EL (cell line): ENCODE measurements around the gene JARID2.
A peak's percentile ranks its signal among the peaks of the same experiment; 100 is the strongest.
"Not testable (repeated sequence)": the region's sequence is repeated elsewhere in the genome, so short reads cannot be mapped to it uniquely, and the experiment has no call there.

Source experiments
- DNase-seq: peaks from one replicate; pipeline ENCODE4 v3.0.0-alpha.2; 2016

Gene JARID2

GRCh38 chr6:15316754-15317153 lies 70.9 kb downstream of the JARID2 start:
- no peak for DNase-seq

- DNase-seq: no peak
Measured at GRCh38 chr6:15317251-15317650, 71.4 kb downstream of the JARID2 start.

DNA sequence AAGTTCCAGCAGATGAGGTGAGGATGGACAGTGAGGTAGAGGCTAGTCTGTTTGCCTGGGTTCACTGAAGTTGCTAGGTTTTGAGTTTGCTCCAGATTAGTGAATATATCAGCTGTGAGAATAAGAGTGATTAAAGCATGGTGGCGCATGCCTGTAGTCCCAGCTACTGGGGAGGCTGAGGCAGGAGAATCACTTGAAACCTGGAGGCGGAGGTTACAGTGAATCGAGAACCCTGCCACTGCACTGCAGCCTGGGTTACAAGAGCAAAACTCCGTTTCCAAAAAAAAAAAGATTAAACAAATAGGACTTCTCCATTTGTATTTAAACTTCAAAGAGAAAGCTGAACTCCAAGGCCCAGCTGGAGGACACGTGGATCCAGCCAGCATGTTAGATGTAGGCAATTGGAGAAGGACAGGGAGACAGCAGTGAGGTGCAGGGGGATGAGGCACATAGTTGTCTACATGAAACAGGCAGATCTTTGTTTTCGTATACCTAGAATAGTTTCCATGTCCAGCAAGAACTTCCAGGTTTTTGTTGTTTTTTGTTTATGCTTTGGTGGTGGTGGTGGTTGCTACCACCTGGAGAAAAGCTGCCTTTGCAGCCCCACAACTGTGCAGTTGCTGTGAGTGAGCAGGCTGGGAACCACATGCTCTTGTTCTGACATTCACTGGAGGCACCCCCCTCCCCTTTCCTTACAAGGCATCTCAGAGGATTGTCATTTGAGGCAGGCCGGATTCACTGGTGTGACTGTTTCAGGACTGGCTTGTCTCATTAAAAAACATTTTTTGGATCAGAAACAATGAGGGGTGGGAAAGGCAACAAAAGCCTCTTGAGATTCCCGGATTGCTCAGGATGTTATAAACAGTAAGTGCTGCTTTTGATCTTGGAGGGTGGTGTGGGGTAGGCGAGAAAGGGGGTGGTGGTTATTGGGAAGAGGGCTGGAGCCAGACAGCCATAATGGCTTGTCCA lies 72.3 kb downstream of the JARID2 start:
- DNase-seq: no peak

GRCh38 chr6:15319677-15320076 lies 73.8 kb downstream of the JARID2 start:
- DNase-seq: no peak

DNA sequence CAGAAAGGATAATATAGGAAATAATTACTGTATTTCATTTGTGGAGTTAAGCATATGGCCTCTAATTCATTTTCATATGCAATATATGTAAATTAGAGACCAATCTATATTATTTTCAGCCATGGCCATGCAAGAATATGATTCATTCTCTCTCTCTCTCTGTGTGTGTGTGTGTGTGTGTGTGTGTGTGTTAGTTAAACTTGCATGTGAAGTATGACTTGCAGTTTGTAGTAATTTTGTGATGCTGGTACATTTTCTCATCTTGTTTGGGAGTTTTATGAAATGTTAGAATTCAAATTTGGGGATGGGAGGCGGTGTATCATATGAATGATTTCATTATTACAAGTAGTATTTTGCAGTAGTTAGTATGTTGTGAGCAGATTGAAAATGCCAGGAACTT lies 74.8 kb downstream of the JARID2 start:
- DNase-seq: no peak

GRCh38 chr6:15322184-15322583 lies 76.3 kb downstream of the JARID2 start:
- DNase-seq: no peak

GRCh38 chr6:15322781-15323536 lies 77.1 kb downstream of the JARID2 start:
- DNase-seq: peak; percentile 36

- DNase-seq: not testable (repeated sequence)
Measured at GRCh38 chr6:15323611-15324010, 77.7 kb downstream of the JARID2 start.

DNA sequence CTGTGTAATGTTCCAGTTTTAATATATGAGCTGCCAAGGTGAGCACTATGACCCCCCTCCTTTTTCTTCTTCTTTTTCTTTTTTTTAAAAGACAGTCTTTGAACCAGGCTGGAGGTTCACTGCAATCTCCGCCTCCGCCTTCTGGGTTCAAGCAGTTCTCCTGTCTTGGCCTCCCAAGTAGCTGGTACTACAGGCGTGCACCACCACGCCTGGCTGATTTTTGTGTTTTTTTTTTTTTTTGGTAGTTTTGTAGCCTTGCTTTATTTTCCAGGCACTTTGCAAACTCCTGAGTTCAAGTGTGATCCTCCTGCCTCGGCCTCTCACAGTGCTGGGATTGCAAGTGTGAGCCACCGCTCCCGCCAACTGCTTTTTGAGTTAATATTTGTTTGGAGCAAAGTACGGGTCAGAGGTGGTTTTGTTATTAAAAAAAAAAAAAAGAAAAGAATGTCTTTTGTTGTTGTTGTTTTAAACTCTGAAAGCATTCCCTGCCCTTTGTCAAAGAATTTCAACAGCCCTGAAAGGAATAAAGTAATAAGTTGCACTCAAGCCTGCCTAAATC lies 78.6 kb downstream of the JARID2 start:
- no peak for DNase-seq

DNA sequence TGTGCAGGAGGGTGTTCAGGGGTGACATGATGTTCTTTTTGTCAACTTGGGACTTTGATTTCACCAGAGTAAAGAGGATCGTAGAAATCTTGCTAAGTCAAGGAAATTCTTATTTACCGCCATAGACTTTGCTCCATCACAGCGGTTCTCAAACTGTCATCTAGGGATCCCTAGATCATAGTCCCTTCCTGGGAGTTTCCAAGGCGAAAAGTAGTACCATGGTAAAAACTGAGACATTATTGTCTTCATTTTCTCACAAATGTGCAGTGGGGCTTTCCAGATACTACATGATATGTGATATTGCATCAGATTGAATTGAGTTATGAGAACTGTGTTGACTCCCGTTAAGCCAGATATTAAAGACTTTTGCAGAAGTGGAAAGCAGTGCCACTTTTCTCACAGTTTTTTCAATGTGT lies 79.7 kb downstream of the JARID2 start:
- DNase-seq: no peak

DNA sequence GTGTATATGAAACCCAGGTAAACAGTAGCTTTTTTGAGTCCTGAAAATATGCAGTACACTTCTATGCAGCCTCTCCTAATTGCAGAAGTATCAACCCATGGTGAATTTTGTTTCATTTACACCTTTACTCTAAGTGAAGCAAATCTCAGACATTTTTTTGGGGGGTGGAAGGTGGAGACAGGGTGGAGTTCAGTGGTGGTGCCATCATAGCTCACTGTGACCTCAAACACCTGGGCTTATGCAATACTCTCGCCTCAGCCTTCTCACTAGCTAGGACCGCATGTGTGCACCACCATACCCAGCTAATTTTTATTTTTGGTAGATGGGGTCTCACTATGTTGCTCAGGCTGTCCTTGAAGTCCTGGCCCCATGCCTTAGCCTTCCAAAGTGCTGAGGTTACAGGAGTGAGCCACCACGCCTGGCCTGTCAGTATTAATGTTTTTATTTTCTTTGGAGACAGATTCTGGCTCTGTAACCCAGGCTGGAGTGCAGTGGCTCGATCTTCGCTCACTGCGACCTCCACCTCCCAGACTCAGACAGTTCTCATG lies 80.3 kb downstream of the JARID2 start:
- DNase-seq: no peak

DNA sequence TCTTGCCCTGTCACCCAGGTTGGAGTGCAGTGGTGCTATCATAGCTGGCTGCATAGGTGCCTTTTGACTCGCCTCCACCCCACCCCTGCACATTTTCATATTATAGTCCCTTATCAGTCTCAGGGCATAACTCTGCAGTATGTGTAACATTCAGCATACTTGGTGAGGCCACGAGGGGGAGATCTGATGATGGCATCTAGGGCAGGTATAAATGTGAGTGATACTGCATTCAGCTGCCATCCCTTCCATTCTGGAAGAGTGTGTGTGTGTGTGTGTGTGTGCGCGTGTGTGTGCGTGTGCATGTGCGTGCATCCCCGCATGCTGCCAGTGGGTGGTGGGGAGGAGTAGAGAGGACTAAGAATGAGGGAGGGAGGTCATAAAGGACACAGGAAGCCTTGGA lies 81.4 kb downstream of the JARID2 start:
- no peak for DNase-seq

- DNase-seq: peak; percentile 94
Measured at GRCh38 chr6:15329197-15329671, 83.4 kb downstream of the JARID2 start.

GRCh38 chr6:15330174-15330944 lies 84.5 kb downstream of the JARID2 start:
- peak; percentile 39 for DNase-seq

- DNase-seq: peak; percentile 53
Measured at GRCh38 chr6:15331143-15331542, 85.3 kb downstream of the JARID2 start.

GRCh38 chr6:15331629-15332251 lies 85.9 kb downstream of the JARID2 start:
- no peak for DNase-seq

- DNase-seq: no peak
Measured at GRCh38 chr6:15332446-15332845, 86.6 kb downstream of the JARID2 start.

DNA sequence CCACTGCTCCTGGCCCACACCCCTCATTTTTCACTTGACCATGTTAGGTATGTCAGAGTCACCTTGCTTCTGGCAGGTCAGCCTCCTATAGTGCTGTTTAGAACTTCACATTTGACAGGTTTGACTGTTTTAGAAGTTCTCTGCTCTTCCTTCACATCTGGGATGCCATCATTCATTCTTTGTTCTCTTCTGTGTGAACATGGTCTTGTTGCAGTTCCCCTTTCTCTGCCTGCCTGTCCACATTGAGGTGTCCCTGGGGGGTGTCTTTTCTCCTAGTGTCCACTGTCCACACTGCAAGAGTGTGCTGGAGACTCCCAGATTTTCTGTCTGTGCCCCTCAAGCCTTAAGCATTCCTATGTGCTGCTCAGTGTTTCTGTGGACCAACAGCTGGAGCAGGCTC lies 89.5 kb downstream of the JARID2 start:
- no peak for DNase-seq

DNA sequence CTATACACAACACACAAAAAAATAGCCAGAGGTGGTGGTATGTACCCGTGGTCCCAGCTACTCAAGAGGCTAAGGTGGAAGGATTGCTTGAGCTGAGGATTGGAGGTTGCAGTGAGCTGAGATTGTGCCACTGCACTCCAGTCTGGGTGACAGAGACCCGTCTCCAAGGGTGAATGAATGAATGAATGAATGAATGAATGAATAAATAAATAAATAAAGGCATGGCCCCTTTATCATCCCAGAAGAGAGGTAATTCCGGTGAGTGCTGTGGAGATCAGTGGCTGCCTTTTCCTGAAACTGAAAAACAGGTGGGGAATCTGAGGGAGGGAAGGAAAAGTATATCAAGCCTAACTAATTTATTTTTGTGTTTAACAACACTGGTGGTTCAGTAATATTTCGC lies 90.0 kb downstream of the JARID2 start:
- no peak for DNase-seq

- DNase-seq: no peak
Measured at GRCh38 chr6:15336900-15337560, 91.2 kb downstream of the JARID2 start.

GRCh38 chr6:15337582-15337981 lies 91.7 kb downstream of the JARID2 start:
- no peak for DNase-seq
